Neural cell (in vitro differentiated cells): ENCODE measurements around the gene SARS2. TPM values are rescaled to one million over a fixed set of nuclear protein-coding genes. Genes with fewer than 3 reads are reported as not detected.

Source experiments
- H2AFZ ChIP-seq: fragments of 200-600, 300-800 bp; sonication (generic), shearing (Covaris generic); 2 replicates; pipeline ENCODE4 v1.6.0; 2014; ENCODE audit warnings: low read depth, mild to moderate bottlenecking, antibody characterized with exemption, low read length, moderate library complexity
- H3F3A ChIP-seq: fragments of 200-600 bp; shearing (Covaris generic); 2 replicates; pipeline ENCODE4 v1.6.1; 2016; ENCODE audit warnings: mild to moderate bottlenecking, moderate library complexity, mixed read lengths, antibody characterized with exemption, low read length; ENCODE audit not compliant: insufficient read depth, poor library complexity, severe bottlenecking
- H3K27ac ChIP-seq: fragments of 200-600, 300-800 bp; sonication (generic), shearing (Covaris generic); 2 replicates; pipeline ENCODE4 v1.5.1; 2014; ENCODE audit warnings: mild to moderate bottlenecking, low read length, moderate library complexity
- H3K27me3 ChIP-seq: fragments of 300-800, 200-600 bp; sonication (generic), shearing (Covaris generic); 2 replicates; pipeline ENCODE4 v1.6.0; 2014; ENCODE audit warnings: mild to moderate bottlenecking, low read depth, low read length, moderate library complexity; ENCODE audit not compliant: insufficient read depth
- H3K36me3 ChIP-seq: fragments of 300-800, 200-600 bp; sonication (generic), shearing (Covaris generic); 2 replicates; pipeline ENCODE4 v1.5.1; 2014; ENCODE audit warnings: mild to moderate bottlenecking, antibody characterized with exemption, low read length, moderate library complexity; ENCODE audit not compliant: insufficient read depth
- H3K4me2 ChIP-seq: fragments of 300-800, 200-600 bp; sonication (generic), shearing (Covaris generic); 2 replicates; pipeline ENCODE4 v1.6.0; 2014; ENCODE audit warnings: mild to moderate bottlenecking, low read length
- H3K4me3 ChIP-seq: fragments of 300-800, 200-600 bp; sonication (generic), shearing (Covaris generic); 2 replicates; pipeline ENCODE4 v1.5.1; 2014; ENCODE audit warnings: mild to moderate bottlenecking, low read length, moderate library complexity
- H3K79me2 ChIP-seq: fragments of 200-600 bp; shearing (Covaris generic); replicated peaks from 2 replicates; pipeline ENCODE4 v1.6.0; 2014; ENCODE audit warnings: mild to moderate bottlenecking, low read length, moderate library complexity; ENCODE audit not compliant: insufficient read depth
- H3K9ac ChIP-seq: fragments of 300-800, 200-600 bp; sonication (generic), shearing (Covaris generic); 2 replicates; pipeline ENCODE4 v1.6.1; 2016; ENCODE audit warnings: mild to moderate bottlenecking, low read length, mixed read lengths
- H3K9me2 ChIP-seq: fragments of 200-600 bp; shearing (Covaris generic); 2 replicates; pipeline ENCODE4 v1.6.1; 2016; ENCODE audit warnings: mild to moderate bottlenecking, low read length, mixed read lengths; ENCODE audit not compliant: insufficient read depth
- H3K9me3 ChIP-seq: fragments of 200-600, 300-800 bp; sonication (generic), shearing (Covaris generic); 2 replicates; pipeline ENCODE4 v1.6.1; 2016; ENCODE audit warnings: mild to moderate bottlenecking, mixed run types, low read length, moderate library complexity, mixed read lengths
- H4K20me1 ChIP-seq: fragments of 200-600 bp; shearing (Covaris generic); 2 replicates; pipeline ENCODE4 v1.6.1; 2016; ENCODE audit warnings: mild to moderate bottlenecking, mixed run types; ENCODE audit not compliant: insufficient read depth
- CTCF ChIP-seq: fragments of 450-650 bp; IDR thresholded peaks from 2 replicates; pipeline ENCODE4 v1.5.1; 2014; ENCODE audit warnings: antibody characterized with exemption, mild to moderate bottlenecking, moderate library complexity; ENCODE audit not compliant: poor library complexity, severe bottlenecking
- EP300 ChIP-seq: fragments of 450-650 bp; conservative IDR thresholded peaks from 2 replicates; pipeline ENCODE4 v1.6.1; 2014; ENCODE audit warnings: antibody characterized with exemption, mild to moderate bottlenecking, moderate library complexity; ENCODE audit not compliant: poor library complexity, severe bottlenecking
- EZH2 ChIP-seq: fragments of 200-600, 300-800 bp; shearing (Covaris generic), sonication (generic); IDR thresholded peaks from 2 replicates; pipeline ENCODE4 v1.6.1; 2014; ENCODE audit warnings: antibody characterized with exemption, low read length, borderline replicate concordance, mild to moderate bottlenecking; ENCODE audit not compliant: insufficient read depth, poor library complexity, severe bottlenecking
- MXI1 ChIP-seq: fragments of 450-650 bp; conservative IDR thresholded peaks from 2 replicates; pipeline ENCODE4 v1.6.1; 2014; ENCODE audit warnings: antibody characterized with exemption, mild to moderate bottlenecking; ENCODE audit not compliant: poor library complexity, severe bottlenecking
- POLR2AphosphoS5 ChIP-seq: IDR thresholded peaks from 2 replicates; pipeline ENCODE4 v1.6.1; 2012
- RAD21 ChIP-seq: fragments of 450-650 bp; conservative IDR thresholded peaks from 2 replicates; pipeline ENCODE4 v1.6.1; 2014; ENCODE audit warnings: antibody characterized with exemption, mild to moderate bottlenecking, moderate library complexity
- REST ChIP-seq: IDR thresholded peaks from 2 replicates; pipeline ENCODE4 v1.6.1; 2012; ENCODE audit warnings: borderline replicate concordance
- SMC3 ChIP-seq: fragments of 450-650 bp; conservative IDR thresholded peaks from 2 replicates; pipeline ENCODE4 v1.6.1; 2014; ENCODE audit warnings: antibody characterized with exemption, mild to moderate bottlenecking, moderate library complexity; ENCODE audit not compliant: poor library complexity
- TAF1 ChIP-seq: IDR thresholded peaks from 2 replicates; pipeline ENCODE4 v1.6.1; 2012; ENCODE audit warnings: low read depth
- polyA plus RNA-seq: library from polyadenylated mRNA; depleted of rRNA; stranded (reverse); fragments of >200 nt; gene quantifications from 2 replicates; pipeline ENCODE4 v1.2.3, GENCODE V29; 2014

The SARS2 gene
- polyA plus RNA-seq, 1 donor from 2014 or later = 14.6 TPM

DNA sequence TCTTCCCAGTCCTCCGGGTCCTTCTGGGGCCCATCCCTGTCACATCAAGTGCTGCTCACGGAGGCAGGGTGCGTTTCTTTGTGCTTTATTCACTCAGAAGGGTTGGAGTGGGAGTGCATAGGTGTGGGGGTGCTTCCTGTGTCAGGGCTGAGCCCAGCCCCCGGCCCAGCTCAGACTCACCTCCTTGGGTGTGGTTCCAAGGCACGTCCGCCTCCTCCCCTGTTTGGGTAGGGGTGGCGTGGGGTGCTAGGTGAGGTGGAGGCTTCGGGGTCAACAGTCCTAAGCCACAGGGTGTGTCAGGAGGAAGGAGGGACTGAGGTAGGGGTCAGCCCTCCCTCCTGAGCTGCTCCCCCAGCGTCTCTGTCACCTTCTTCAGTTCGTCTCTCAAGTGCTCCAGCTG, 21.7 kb downstream of the SARS2 start:
- Histone ChIP-seq H3F3A (no peaks in the 10 kb centered on the region), H3K9me3 (no peaks in the 10 kb centered on the region), H3K36me3 (no peaks in the 10 kb centered on the region), H4K20me1 (no peaks in the 10 kb centered on the region), H2AFZ (no peak overlapping the region), H3K9me2 (no peaks in the 10 kb centered on the region), H3K4me3 (no peak overlapping the region), H3K27me3 (no peaks in the 10 kb centered on the region), H3K27ac (no peak overlapping the region), H3K4me2 (no peak overlapping the region), H3K79me2 (no peaks in the 10 kb centered on the region), H3K9ac (no peak overlapping the region)
- TF ChIP-seq REST = no peak
- TF ChIP-seq EP300 = no peak
- no peak for TF ChIP-seq CTCF
- TF ChIP-seq EZH2 = no peak
- no peak for TF ChIP-seq MXI1
- TF ChIP-seq SMC3 = no peak
- no peak for TF ChIP-seq RAD21
- TF ChIP-seq POLR2AphosphoS5 = no peak
- TF ChIP-seq TAF1 = no peak

GRCh38 chr19:38907670-38908069, 22.9 kb downstream of the SARS2 start:
- no peaks in the 10 kb centered on the region for H3K79me2 ChIP-seq
- TF ChIP-seq MXI1 (no peak), REST (no peak), SMC3 (no peak), EZH2 (no peak), RAD21 (no peak), POLR2AphosphoS5 (no peak), CTCF (no peak), TAF1 (no peak), EP300 (no peak)
- H3K9me2 ChIP-seq = no peaks in the 10 kb centered on the region
- H3F3A ChIP-seq = no peaks in the 10 kb centered on the region
- H3K9ac ChIP-seq = no peak overlapping the region
- H3K9me3 ChIP-seq = no peaks in the 10 kb centered on the region
- no peak overlapping the region for H3K4me3 ChIP-seq
- no peak overlapping the region for H3K27ac ChIP-seq
- no peak overlapping the region for H2AFZ ChIP-seq
- H3K36me3 ChIP-seq = no peaks in the 10 kb centered on the region
- no peaks in the 10 kb centered on the region for H4K20me1 ChIP-seq
- H3K27me3 ChIP-seq = no peaks in the 10 kb centered on the region
- no peak overlapping the region for H3K4me2 ChIP-seq
